ENCODE results near the gene PEG3. TPM values are rescaled to one million over a fixed set of nuclear protein-coding genes. Genes with fewer than 3 reads are reported as not detected.

Gene PEG3
- total RNA-seq, 1 donor from 2014 or later = 11.6 TPM

- H3K4me1 Mint-ChIP-seq (ENCODE audit: low read depth, unreplicated experiment) = no peaks in the 10 kb centered on the region
- no peak overlapping the region for H3K27ac Mint-ChIP-seq (ENCODE audit: unreplicated experiment)
- DNase-seq = no peak
- H3K36me3 Mint-ChIP-seq (ENCODE audit: unreplicated experiment) = peaks cover 5% of the 10 kb centered on the region
- no peak overlapping the region for H3K4me3 Mint-ChIP-seq (ENCODE audit: unreplicated experiment)
- H3K27me3 Mint-ChIP-seq (ENCODE audit: unreplicated experiment) = no peaks in the 10 kb centered on the region
- H3K9me3 Mint-ChIP-seq (ENCODE audit: unreplicated experiment) = peaks cover 10% of the 10 kb centered on the region
- TF ChIP-seq CTCF (IDR thresholded peaks at IDR 0.05; ENCODE audit: partially characterized antibody, unreplicated experiment) = no peak
These were observed 33.9 kb downstream of the PEG3 start for GRCh38 chr19:56806639-56807038.

Other genes starting within 250 kb of the PEG3 start
- 48.2 TPM for gene ZNF71, start 245.4 kb downstream of the PEG3 start, total RNA-seq (ENCODE audit: unreplicated experiment)
- gene SMIM17, start 197.6 kb downstream of the PEG3 start, total RNA-seq (ENCODE audit: unreplicated experiment) = 2.7 TPM
- gene ZNF835, start 169.0 kb downstream of the PEG3 start, total RNA-seq (ENCODE audit: unreplicated experiment) = 2.7 TPM
- gene ZIM2, start within 50 bp of the PEG3 start, total RNA-seq (ENCODE audit: unreplicated experiment) = not detected

All from glutamatergic neuron (in vitro differentiated cells).